Amygdala (tissue), 56 donors: ENCODE measurements around the gene RHOG.
A peak's percentile ranks its signal among the peaks of the same experiment; 100 is the strongest.

ENCODE experiments used
- DNase-seq, 56 donors: peaks; one replicate each; lab custom pipeline; 2025; lab: John Stamatoyannopoulos, UW

RHOG gene

DNA sequence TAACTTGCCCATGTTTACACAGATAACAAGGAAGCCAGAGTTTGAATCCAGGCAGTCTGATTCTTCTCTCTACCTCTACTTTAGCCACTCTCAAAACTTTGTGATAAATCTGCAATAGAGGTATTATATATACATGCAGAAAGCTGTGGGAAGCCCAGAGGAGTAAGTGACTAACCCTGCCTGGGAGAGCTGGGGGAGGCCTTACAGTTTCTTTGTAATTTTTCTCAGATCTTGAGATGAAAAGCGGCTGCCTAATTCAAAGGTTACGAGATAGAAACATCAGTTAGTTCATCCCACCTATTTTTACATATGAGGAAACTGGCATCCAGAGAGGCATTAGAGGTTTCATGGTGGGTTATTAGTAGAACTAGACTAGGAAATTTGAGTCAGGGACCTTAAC, 19.6 kb upstream of the RHOG start:
- DNase-seq, result no peak

- DNase-seq, result peak in 2 of 56 donors; percentile 3 to 25
Observed at GRCh38 chr11:3859373-3859881, 18.7 kb upstream of the RHOG start.

DNA sequence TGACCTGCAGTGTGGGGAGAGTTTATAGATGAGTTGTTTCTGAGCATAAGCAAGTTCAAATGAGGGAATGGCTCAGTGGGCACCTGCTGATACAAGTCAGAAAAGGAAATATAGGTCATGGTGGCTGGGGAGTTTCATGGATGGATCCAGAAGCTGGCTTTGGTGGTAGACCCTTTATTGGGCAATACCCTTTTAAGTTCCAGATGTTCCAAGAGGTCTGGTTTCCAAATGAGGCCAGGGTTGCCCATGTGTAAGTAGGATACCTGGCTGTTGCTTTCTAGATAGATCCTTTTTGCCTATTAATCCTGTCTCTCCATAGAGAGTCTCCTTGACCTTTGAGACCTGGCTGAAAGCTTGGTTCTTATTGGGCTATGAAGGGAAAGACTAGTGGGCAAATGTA, 16.9 kb upstream of the RHOG start:
- no peak for DNase-seq

DNA sequence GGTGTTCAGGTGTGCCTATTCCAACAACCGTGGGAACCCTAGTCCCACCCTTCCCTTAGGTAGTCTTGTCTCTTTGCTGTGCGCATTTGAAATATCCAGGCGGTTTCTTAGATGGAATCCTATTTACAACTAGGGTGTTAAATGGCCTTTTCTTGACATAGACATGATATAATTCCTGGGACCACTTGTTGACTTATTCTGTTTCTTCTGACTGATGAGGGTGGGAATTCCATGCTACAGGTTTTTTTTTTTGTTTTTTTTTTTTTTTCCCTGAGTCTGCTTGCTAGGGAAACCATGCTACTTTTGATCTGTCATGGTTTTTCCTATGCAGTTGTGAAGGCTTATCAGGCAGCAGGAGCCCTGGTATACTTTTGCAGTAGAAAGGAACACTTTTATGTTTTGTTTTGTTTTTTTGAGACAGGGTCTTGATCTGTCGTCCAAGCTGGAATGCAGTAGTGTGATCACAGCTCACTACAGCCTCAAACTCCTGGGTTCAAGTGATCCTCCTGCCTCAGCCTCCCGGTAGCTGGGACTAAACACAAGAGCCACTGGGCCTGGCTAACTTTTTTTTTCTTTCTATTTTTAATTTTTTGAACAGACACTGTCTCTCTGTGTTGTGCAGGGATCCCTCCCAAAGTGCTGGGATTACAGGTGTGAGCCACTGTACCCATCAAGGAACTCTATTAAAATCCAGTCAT, 16.2 kb upstream of the RHOG start:
- DNase-seq, result no peak

- DNase-seq, result peak in 4 of 56 donors; percentile 27 to 61 (median 48)
Observed at GRCh38 chr11:3855808-3856491, 15.2 kb upstream of the RHOG start.

- peak; percentile 60 to 96 (median 86) for DNase-seq
Observed at GRCh38 chr11:3854977-3855807, 14.4 kb upstream of the RHOG start, which contains the start of gene STIM1. Gene STIM1, plus strand, starts transcription at chr11:3855664. Its CDS starts 607 bp downstream, at chr11:3856271.

- peak in 2 of 56 donors; percentile 62 to 66 for DNase-seq
Observed at GRCh38 chr11:3854660-3854976, 13.9 kb upstream of the RHOG start.

GRCh38 chr11:3853899-3854659, 13.3 kb upstream of the RHOG start:
- peak in 3 of 56 donors; percentile 22 to 53 (median 37) for DNase-seq

- no peak for DNase-seq
Observed at GRCh38 chr11:3853545-3853842, 12.7 kb upstream of the RHOG start.

DNA sequence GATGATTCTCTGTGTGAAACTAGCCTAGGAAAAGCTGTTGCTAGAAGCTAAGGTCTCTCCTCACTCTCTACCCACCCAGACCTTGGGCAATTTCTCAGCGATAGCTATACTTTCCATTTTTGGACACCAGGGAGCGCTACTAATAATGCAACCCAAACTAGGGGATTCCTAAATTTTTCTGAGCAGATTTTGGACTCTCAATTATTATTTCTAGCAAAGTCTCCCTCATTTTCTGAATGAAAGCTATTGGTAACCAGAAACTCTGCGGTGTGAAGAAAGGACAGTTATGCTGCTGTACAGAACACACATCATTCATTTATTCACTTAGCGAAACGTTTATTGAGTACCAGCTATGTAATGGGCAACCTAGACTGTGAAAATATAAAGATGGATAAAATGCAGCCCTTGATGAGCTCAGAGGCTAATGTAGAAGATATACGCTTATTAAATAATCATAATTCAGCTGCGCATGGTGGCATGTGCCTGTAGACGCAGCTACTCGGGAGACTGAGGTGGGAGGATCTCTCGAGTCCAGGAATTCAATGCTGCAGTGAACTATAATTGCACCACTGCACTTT, 8.6 kb upstream of the RHOG start:
- peak in 1 of 56 donors; percentile 41 for DNase-seq

- no peak for DNase-seq
Observed at GRCh38 chr11:3845670-3846069, 4.9 kb upstream of the RHOG start.

GRCh38 chr11:3845246-3845645, 4.5 kb upstream of the RHOG start:
- DNase-seq, result no peak

GRCh38 chr11:3843326-3843725, 2.6 kb upstream of the RHOG start:
- DNase-seq, result no peak

DNA sequence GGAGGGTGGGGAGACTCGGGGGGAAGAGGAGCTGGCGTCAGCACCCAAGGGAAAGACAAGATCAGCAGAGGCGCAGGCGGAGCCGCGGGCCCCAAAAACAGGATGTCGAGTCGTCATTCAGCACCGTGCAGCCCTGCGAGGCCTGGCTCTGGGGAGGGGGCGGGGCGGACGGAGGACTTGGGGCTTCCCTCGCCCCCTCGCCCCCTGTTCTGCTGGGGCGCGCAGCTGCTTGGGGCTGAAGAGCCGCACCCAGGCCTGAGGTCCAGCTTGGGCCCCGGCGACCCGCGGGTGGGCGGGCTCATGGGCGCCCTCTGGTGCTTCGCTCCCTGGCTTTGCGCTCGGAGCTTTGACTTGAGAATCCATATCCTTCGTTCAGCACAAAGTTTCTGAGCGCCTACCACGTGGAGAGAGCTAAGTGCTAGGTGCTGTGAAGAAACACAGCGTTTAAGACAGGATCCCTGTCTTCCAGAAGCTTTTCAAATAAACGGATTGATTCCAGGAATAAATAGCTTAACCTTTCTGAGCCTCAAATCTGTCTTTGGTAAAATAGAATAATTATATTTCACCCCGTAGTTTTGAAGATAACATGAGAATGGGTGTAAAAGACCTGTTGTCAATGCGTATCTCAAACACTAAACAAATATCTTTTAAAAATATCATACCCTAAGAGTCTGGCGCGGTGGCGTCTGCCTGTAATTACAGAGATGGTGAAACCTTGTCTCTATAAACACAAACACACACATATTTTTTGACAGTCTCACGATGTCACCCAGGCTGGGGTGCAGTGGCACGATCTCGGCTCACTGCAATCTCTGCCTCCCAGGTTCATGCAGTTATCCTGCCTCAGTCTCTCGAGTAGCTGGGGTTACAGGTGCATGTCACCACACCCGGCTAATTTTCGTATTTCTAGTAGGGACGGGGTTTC, 929 bp upstream of the RHOG start:
- DNase-seq, result peak in 53 of 56 donors; percentile 42 to 93 (median 77)

DNA sequence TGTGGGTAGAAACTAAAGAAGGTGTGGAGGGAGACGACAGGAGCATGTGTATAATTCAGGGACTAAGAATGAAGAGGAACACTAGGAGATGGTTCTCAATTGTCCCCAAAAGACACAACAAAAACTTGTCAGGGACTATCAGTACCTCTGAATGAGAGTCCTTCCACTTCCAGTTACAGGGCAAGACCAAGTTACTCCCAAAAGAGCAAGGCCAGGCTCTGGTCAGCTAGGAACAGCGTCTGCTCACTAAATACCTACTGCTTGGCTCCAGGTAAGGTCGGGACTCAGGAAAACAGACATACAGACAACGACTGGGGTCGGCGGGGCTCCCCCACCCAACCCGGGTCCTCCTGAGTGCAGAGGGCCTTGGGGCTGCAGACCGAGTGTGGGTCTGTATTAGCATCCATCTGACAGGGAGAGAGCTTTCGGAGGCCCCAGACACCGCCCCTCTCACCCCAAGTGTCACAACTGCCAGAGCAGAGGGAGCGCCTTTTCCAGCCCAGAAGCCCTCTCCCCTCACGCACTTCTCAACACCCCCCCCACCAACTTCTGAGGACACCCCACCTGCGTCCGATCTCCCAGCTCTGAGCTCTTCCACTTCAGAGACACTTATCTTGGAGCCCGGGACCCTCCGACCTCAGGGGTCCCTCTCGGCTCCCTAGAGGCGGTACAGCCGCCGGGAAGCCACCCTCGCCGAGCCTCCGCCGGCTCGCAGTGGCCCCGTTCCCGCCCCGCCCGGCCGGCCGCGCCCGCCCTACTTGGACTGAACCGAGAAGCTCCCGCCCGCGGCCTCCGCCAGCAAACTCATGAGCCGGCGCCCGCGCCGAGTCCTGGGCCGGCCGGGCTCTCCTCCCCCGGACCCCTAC, 522 bp downstream of the RHOG start:
- peak in 9 of 56 donors; percentile 24 to 86 (median 72) for DNase-seq

DNA sequence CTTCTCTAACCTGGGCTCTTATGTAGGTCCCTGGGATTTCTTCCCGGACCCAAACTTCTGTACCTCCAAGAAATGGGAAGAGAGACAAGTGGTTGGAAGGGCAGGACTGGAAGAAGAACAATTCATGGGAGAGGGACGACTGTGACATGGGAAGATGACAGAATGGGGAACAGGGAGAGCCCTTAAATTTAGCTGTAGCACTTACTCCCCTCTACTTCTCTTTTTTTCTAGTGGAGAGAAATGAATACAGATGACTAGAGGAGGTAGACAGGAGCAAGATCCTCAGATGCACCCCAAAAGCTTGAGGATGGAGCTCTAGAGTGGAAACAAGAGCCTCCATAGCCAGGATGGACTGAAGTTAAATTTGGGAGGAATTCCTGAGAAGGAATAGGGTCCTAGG, 2.3 kb downstream of the RHOG start:
- no peak for DNase-seq

DNA sequence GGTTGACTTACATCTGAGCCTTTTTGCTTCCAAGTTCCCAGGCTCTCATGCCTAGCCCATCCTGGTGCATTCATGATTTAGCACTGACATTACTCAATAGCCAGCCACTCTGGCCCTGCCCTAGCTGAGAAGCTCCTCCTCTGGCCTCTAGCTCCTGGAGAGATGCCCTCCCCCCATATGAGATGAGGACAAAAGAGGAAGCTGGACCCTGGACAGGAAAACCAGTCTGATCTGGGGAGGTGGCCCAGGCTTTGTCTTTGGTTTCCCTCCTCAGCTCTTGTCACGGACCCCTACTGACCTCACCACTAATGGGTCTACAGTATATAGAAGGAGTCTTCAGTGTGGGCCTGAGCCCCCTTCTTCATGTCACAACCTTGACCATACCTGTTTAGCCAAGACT, 3.0 kb downstream of the RHOG start:
- DNase-seq, result peak in 14 of 56 donors; percentile 16 to 56 (median 30)

GRCh38 chr11:3836903-3837302, 3.9 kb downstream of the RHOG start:
- peak in 4 of 56 donors; percentile 12 to 33 (median 24) for DNase-seq
